H1 (cell line): ENCODE results near the gene NRROS. TPM values are rescaled to one million over a fixed set of nuclear protein-coding genes. Genes with fewer than 3 reads are reported as not detected.
A peak's percentile ranks its signal among the peaks of the same experiment; 100 is the strongest.

Source experiments
- CTCF ChIA-PET: fragments of 300-600 bp; sonication (Branson Sonifier 250); formaldehyde crosslinking; loops from one replicate; lab custom pipeline; 2021; ENCODE audit not compliant: partially characterized antibody; lab: Charles Lee
- POLR2A ChIA-PET: fragments of 300-600 bp; sonication (Branson Sonifier 250); formaldehyde crosslinking; loops from one replicate; lab custom pipeline; 2021; ENCODE audit warnings: inconsistent platforms; ENCODE audit not compliant: partially characterized antibody; lab: Charles Lee
- DNase-seq, 2 experiments: peaks; one replicate each; pipeline versions ENCODE4 v3.0.0 to v3.0.0-alpha.2; 2010 to 2022; ENCODE audit warnings: low spot score in 2 of 2, low read depth in 1 of 2, mixed read lengths in 1 of 2
- FAIRE-seq: peaks from 2 replicates; lab custom pipeline; 2011; peaks lifted over from hg19 to GRCh38; lab: Jason Lieb, UNC
- H2AFZ ChIP-seq: 2 replicates; pipeline ENCODE4 v1.8.1; 2012; ENCODE audit warnings: low read length, inconsistent platforms
- H2AK5ac ChIP-seq: 2 replicates; pipeline ENCODE4 v1.6.1; 2013; ENCODE audit warnings: low read depth, low read length
- H2BK120ac ChIP-seq: replicated peaks from 2 replicates; pipeline ENCODE3; 2013; ENCODE audit warnings: low read depth, low read length, inconsistent platforms
- H2BK12ac ChIP-seq: 2 replicates; pipeline ENCODE4 v1.6.1; 2013; ENCODE audit warnings: low read depth, low read length
- H2BK15ac ChIP-seq: 2 replicates; pipeline ENCODE4 v1.6.1; 2013; ENCODE audit warnings: low read length
- H2BK20ac ChIP-seq: 2 replicates; pipeline ENCODE4 v1.6.1; 2013; ENCODE audit warnings: low read length
- H2BK5ac ChIP-seq: 2 replicates; pipeline ENCODE4 v1.6.1; 2013; ENCODE audit warnings: low read depth, low read length
- H3K14ac ChIP-seq: 2 replicates; pipeline ENCODE4 v1.6.1; 2013; ENCODE audit warnings: inconsistent platforms; ENCODE audit not compliant: insufficient read length
- H3K18ac ChIP-seq: 2 replicates; pipeline ENCODE4 v1.6.1; 2013; ENCODE audit warnings: low read length; ENCODE audit errors: extremely low read depth
- H3K23ac ChIP-seq: 2 replicates; pipeline ENCODE4 v1.6.1; 2013; ENCODE audit warnings: inconsistent platforms; ENCODE audit not compliant: insufficient read length
- H3K23me2 ChIP-seq: 2 replicates; pipeline ENCODE4 v1.6.1; 2013; ENCODE audit warnings: low read depth, low read length
- H3K27ac ChIP-seq: 2 replicates; pipeline ENCODE4 v1.6.1; 2011; ENCODE audit warnings: low read depth, low read length, inconsistent platforms
- H3K27me3 ChIP-seq, 4 experiments: replicated peaks in 1 of 4; 1 replicate in 1 of 4; 2 replicates in 3 of 4; pipeline versions ENCODE4 v1.6.1 to v1.8.1; 2011 to 2013; ENCODE audit warnings: low read length in 3 of 4, mild to moderate bottlenecking in 3 of 4, inconsistent platforms in 2 of 4, mixed read lengths in 2 of 4, moderate library complexity in 1 of 4; ENCODE audit not compliant: control insufficient read depth in 3 of 4, insufficient read depth in 3 of 4; ENCODE audit errors: extremely low read depth in 1 of 4
- H3K36me3 ChIP-seq, 4 experiments: 2 replicates each; pipeline versions ENCODE4 v1.6.1 to v1.8.1; 2011 to 2013; ENCODE audit warnings: mild to moderate bottlenecking in 4 of 4, low read length in 3 of 4, moderate library complexity in 2 of 4, control low read depth in 1 of 4, inconsistent platforms in 1 of 4; ENCODE audit not compliant: insufficient read depth in 4 of 4, control insufficient read depth in 2 of 4
- H3K4ac ChIP-seq: replicated peaks from 2 replicates; pipeline ENCODE3; 2013; ENCODE audit warnings: low read length, low read depth, mixed read lengths, inconsistent platforms; ENCODE audit not compliant: insufficient read length
- H3K4me1 ChIP-seq, 4 experiments: replicated peaks in 1 of 4; 1 replicate in 1 of 4; 2 replicates in 3 of 4; pipeline versions ENCODE4 v1.6.1 to v1.8.1; 2011 to 2013; ENCODE audit warnings: low read length in 3 of 4, inconsistent platforms in 2 of 4, mixed read lengths in 1 of 4; ENCODE audit not compliant: insufficient read depth in 4 of 4, control insufficient read depth in 3 of 4
- H3K4me2 ChIP-seq, 2 experiments: 2 replicates each; pipeline versions ENCODE4 v1.6.1 to v1.8.1; 2011 to 2013; ENCODE audit warnings: low read depth in 2 of 2, low read length in 2 of 2, control low read depth in 1 of 2, inconsistent platforms in 1 of 2, mild to moderate bottlenecking in 1 of 2; ENCODE audit not compliant: insufficient read depth in 1 of 2
- H3K4me3 ChIP-seq, 4 experiments: fragments of 200-600, 300-600 bp in 1 of 4; sonication (generic), shearing (Covaris generic), sonication (Bioruptor Twin) in 1 of 4; 2 replicates each; pipeline versions ENCODE4 v1.5.1 to v1.8.1; 2011 to 2016; ENCODE audit warnings: low read length in 4 of 4, low read depth in 3 of 4, control low read depth in 2 of 4, inconsistent platforms in 2 of 4, mild to moderate bottlenecking in 2 of 4, mixed read lengths in 1 of 4, moderate library complexity in 1 of 4; ENCODE audit not compliant: insufficient read depth in 2 of 4; ENCODE audit errors: extremely low read depth in 1 of 4
- H3K56ac ChIP-seq: replicated peaks from 2 replicates; pipeline ENCODE3; 2013; ENCODE audit warnings: low read depth, mild to moderate bottlenecking, mixed read lengths, low read length, inconsistent platforms; ENCODE audit not compliant: insufficient read length
- H3K79me1 ChIP-seq: 2 replicates; pipeline ENCODE4 v1.6.1; 2013; ENCODE audit warnings: low read depth, low read length, control low read depth
- H3K79me2 ChIP-seq, 2 experiments: 2 replicates each; pipeline versions ENCODE4 v1.6.1 to v1.8.1; 2012 to 2013; ENCODE audit warnings: low read length in 2 of 2, mild to moderate bottlenecking in 2 of 2, inconsistent platforms in 1 of 2; ENCODE audit not compliant: insufficient read depth in 2 of 2, control insufficient read depth in 1 of 2
- H3K9ac ChIP-seq, 4 experiments: replicated peaks in 1 of 4; 1 replicate in 1 of 4; 2 replicates in 3 of 4; pipeline versions ENCODE4 v1.6.1 to v1.8.1; 2011 to 2013; ENCODE audit warnings: low read depth in 3 of 4, low read length in 3 of 4, control low read depth in 2 of 4, mild to moderate bottlenecking in 2 of 4, moderate library complexity in 2 of 4, inconsistent platforms in 1 of 4; ENCODE audit errors: extremely low read depth in 1 of 4
- H3K9me3 ChIP-seq, 2 experiments: 2 replicates each; pipeline versions ENCODE4 v1.6.1 to v1.8.1; 2012 to 2013; ENCODE audit warnings: mild to moderate bottlenecking in 2 of 2, moderate library complexity in 2 of 2, control low read depth in 1 of 2, inconsistent platforms in 1 of 2, low read depth in 1 of 2, low read length in 1 of 2, mixed read lengths in 1 of 2; ENCODE audit not compliant: insufficient read depth in 2 of 2
- H4K20me1 ChIP-seq, 2 experiments: replicated peaks in 1 of 2; 2 replicates each; pipeline versions ENCODE3 to v1.8.1; 2011 to 2013; ENCODE audit warnings: inconsistent platforms in 2 of 2, low read length in 2 of 2, mild to moderate bottlenecking in 1 of 2; ENCODE audit not compliant: insufficient read depth in 2 of 2, control insufficient read depth in 1 of 2
- H4K5ac ChIP-seq: 2 replicates; pipeline ENCODE4 v1.6.1; 2013; ENCODE audit warnings: low read length, low read depth, mixed read lengths, inconsistent platforms; ENCODE audit not compliant: insufficient read length
- H4K8ac ChIP-seq: 2 replicates; pipeline ENCODE4 v1.8.0; 2013; ENCODE audit warnings: mild to moderate bottlenecking, moderate library complexity, low read length, inconsistent platforms; ENCODE audit not compliant: insufficient read depth; ENCODE audit errors: extremely low read depth
- H4K91ac ChIP-seq: replicated peaks from 2 replicates; pipeline ENCODE3; 2013; ENCODE audit warnings: low read length, mixed read lengths, inconsistent platforms; ENCODE audit not compliant: insufficient read length
- JUN ChIP-seq: IDR thresholded peaks from 2 replicates; pipeline ENCODE4 v1.6.1; 2011; ENCODE audit warnings: low read depth, mild to moderate bottlenecking, improper control_type of control experiment, low read length
- POLR2A ChIP-seq, 2 experiments: IDR thresholded peaks; 1 replicate in 1 of 2; 2 replicates in 1 of 2; pipeline ENCODE4 v1.6.1; 2011; ENCODE audit warnings: low read depth in 2 of 2, low read length in 2 of 2, mild to moderate bottlenecking in 2 of 2; ENCODE audit errors: control extremely low read depth in 1 of 2
- TCF12 ChIP-seq: IDR thresholded peaks from 2 replicates; pipeline ENCODE4 v1.6.1; 2011; ENCODE audit warnings: low read depth, mild to moderate bottlenecking, low read length
- WGBS, 2 experiments: shearing (Covaris generic) in 1 of 2; methylation state at CpG; one replicate each; pipeline versions ENCODE4 v1.1.6 to v1.1.7; 2013 to 2015; ENCODE audit warnings: low lambda C conversion rate in 2 of 2, mixed read lengths in 2 of 2, inconsistent platforms in 1 of 2, low coverage in 1 of 2, missing lambda C conversion rate in 1 of 2; ENCODE audit not compliant: insufficient replicate concordance in 2 of 2, insufficient coverage in 1 of 2, insufficient read length in 1 of 2; ENCODE audit errors: extremely low coverage in 1 of 2, missing lambda C conversion rate in 1 of 2; 5-methylcytosine and 5-hydroxymethylcytosine counted together
- polyA plus RNA-seq, 7 experiments: library from polyadenylated mRNA; depleted of rRNA in 3 of 7; stranded (reverse) in 5 of 7; unstranded in 2 of 7; fragments of >200 nt in 5 of 7; fragments of 200-250 nt in 2 of 7; gene quantifications; 1 replicate in 5 of 7; 2 replicates in 1 of 7; 4 replicates in 1 of 7; pipeline versions ENCODE4 v1.2.1 to v1.2.3, GENCODE V29; 2011 to 2013; ENCODE audit warnings: missing spikeins in 2 of 7, mixed read lengths in 2 of 7
- total RNA-seq: library from RNA; stranded (reverse); fragmentation: NEBNext Ultra II Directional; extraction: Animal tissue kit (Norgen Biotek cat#: 25700); gene quantifications from 2 replicates; pipeline ENCODE4 v1.2.1, GENCODE V29; 2021

NRROS gene
- total and polyA plus RNA-seq, 2 of the 8 experiments (the other 6 are each of a cell fraction or from before 2014, with no cell fraction given), result 5.3 to 7.3 TPM

- Histone ChIP-seq H4K20me1 (peaks cover 0 to 6% of the 10 kb centered on the region in 2 experiments), H3K36me3 (no peaks in the 10 kb centered on the region), H3K4me3 (no peak overlapping the region), H4K5ac (no peak overlapping the region), H3K23ac (no peak overlapping the region), H3K4me2 (no peak overlapping the region), H3K79me2 (no peaks in the 10 kb centered on the region), H3K18ac (no peak overlapping the region), H2BK120ac (no peak overlapping the region), H2BK12ac (no peak overlapping the region), H3K4me1 (no peaks in the 10 kb centered on the region), H3K79me1 (no peaks in the 10 kb centered on the region), H3K9ac (no peak overlapping the region), H4K8ac (0 out of 2 replicates have a peak overlapping the region, but pooled peaks have one; percentile 25), H3K27ac (no peak overlapping the region), H2AK5ac (peak overlapping the region; percentile 86; the same call in 1 of the 2 replicates), H3K14ac (no peak overlapping the region), H3K56ac (peak overlapping the region; percentile 90), H2BK20ac (0 out of 2 replicates have a peak overlapping the region, but pooled peaks have one; percentile 48), H3K4ac (no peak overlapping the region), H2AFZ (no peak overlapping the region), H2BK5ac (peak overlapping the region; percentile 44; the same call in 1 of the 2 replicates), H2BK15ac (no peak overlapping the region), H4K91ac (no peak overlapping the region), H3K9me3 (no peaks in the 10 kb centered on the region), H3K27me3 (no peaks in the 10 kb centered on the region), H3K23me2 (peaks cover 14% of the 10 kb centered on the region; the same call in 1 of the 2 replicates)
- ChIA-PET POLR2A (no interaction called here), CTCF (no interaction called here)
- 92 to 100% methylated on average over 1 to 11 of the region's 17 CpGs for WGBS, 2 experiments
- DNase-seq, result no peak
- no peak for FAIRE-seq
- TF ChIP-seq TCF12 (no peak), JUN (no peak), POLR2A (IDR thresholded peaks at IDR 0.05; ENCODE audit: control extremely low read depth in 1 of 2, low read depth in 2 of 2, low read length in 2 of 2) (no peak)
Measured at GRCh38 chr3:196694941-196695848, 55.7 kb downstream of the NRROS start.
